H9 (cell line): Measurements from ENCODE around the gene IL1RAPL1. TPM values are rescaled to one million over a fixed set of nuclear protein-coding genes. Genes with fewer than 3 reads are reported as not detected.

ENCODE experiments used
- DNase-seq: peaks from one replicate; pipeline ENCODE4 v3.0.0-alpha.2; 2017
- H2AFZ ChIP-seq: one replicate; pipeline ENCODE4 v1.6.1; 2013; ENCODE audit warnings: mild to moderate bottlenecking, low read length, control low read depth, moderate library complexity
- H2AK5ac ChIP-seq: 2 replicates; pipeline ENCODE4 v1.6.1; 2013; ENCODE audit warnings: low read length, control low read depth, mixed read lengths; ENCODE audit not compliant: insufficient read length
- H2BK120ac ChIP-seq: one replicate; pipeline ENCODE4 v1.6.1; 2013; ENCODE audit warnings: low read depth, mild to moderate bottlenecking, low read length, control low read depth, inconsistent platforms; ENCODE audit not compliant: poor library complexity, severe bottlenecking
- H2BK12ac ChIP-seq: 2 replicates; pipeline ENCODE4 v1.6.1; 2013; ENCODE audit warnings: low read length, control low read depth, mixed read lengths, low read depth; ENCODE audit not compliant: insufficient read length
- H2BK15ac ChIP-seq: 2 replicates; pipeline ENCODE4 v1.6.1; 2013; ENCODE audit warnings: low read depth, low read length, control low read depth
- H2BK20ac ChIP-seq: one replicate; pipeline ENCODE4 v1.6.1; 2013; ENCODE audit warnings: low read depth, mild to moderate bottlenecking, low read length, control low read depth, inconsistent platforms; ENCODE audit not compliant: poor library complexity, severe bottlenecking
- H2BK5ac ChIP-seq: 2 replicates; pipeline ENCODE4 v1.6.1; 2013; ENCODE audit warnings: low read length, control low read depth, mixed read lengths; ENCODE audit not compliant: insufficient read length
- H3K14ac ChIP-seq: 2 replicates; pipeline ENCODE4 v1.6.1; 2013; ENCODE audit warnings: low read length, control low read depth; ENCODE audit not compliant: insufficient read depth
- H3K18ac ChIP-seq: 2 replicates; pipeline ENCODE4 v1.6.1; 2013; ENCODE audit warnings: low read depth, mild to moderate bottlenecking, mixed read lengths, low read length, control low read depth; ENCODE audit not compliant: insufficient read length
- H3K23ac ChIP-seq: 2 replicates; pipeline ENCODE4 v1.6.1; 2013; ENCODE audit warnings: low read length, control low read depth, mixed read lengths, low read depth; ENCODE audit not compliant: insufficient read length
- H3K23me2 ChIP-seq: 2 replicates; pipeline ENCODE4 v1.6.1; 2013; ENCODE audit warnings: low read depth, mild to moderate bottlenecking, mixed read lengths, low read length, control low read depth; ENCODE audit not compliant: insufficient read length, poor library complexity, severe bottlenecking
- H3K27ac ChIP-seq: 2 replicates; pipeline ENCODE4 v1.5.1; 2013; ENCODE audit warnings: low read length, control low read depth, mixed read lengths, low read depth; ENCODE audit not compliant: insufficient read length
- H3K27me3 ChIP-seq: 2 replicates; pipeline ENCODE4 v1.6.1; 2013; ENCODE audit warnings: low read length, control low read depth, inconsistent platforms; ENCODE audit not compliant: insufficient read depth
- H3K4ac ChIP-seq: 2 replicates; pipeline ENCODE4 v1.6.1; 2013; ENCODE audit warnings: low read depth, mild to moderate bottlenecking, control low read depth, inconsistent platforms, low read length, moderate library complexity
- H3K4me1 ChIP-seq: 2 replicates; pipeline ENCODE4 v1.6.1; 2013; ENCODE audit warnings: low read length, control low read depth, inconsistent platforms; ENCODE audit not compliant: insufficient read depth
- H3K4me2 ChIP-seq: 2 replicates; pipeline ENCODE4 v1.6.1; 2013; ENCODE audit warnings: low read length, control low read depth, mixed read lengths; ENCODE audit not compliant: insufficient read length, insufficient read depth
- H3K56ac ChIP-seq: 2 replicates; pipeline ENCODE4 v1.6.1; 2013; ENCODE audit warnings: low read depth, mild to moderate bottlenecking, mixed read lengths, low read length, control low read depth; ENCODE audit not compliant: insufficient read length
- H3K79me1 ChIP-seq: 2 replicates; pipeline ENCODE4 v1.6.1; 2013; ENCODE audit warnings: low read depth, mild to moderate bottlenecking, moderate library complexity, low read length, control low read depth, inconsistent platforms; ENCODE audit not compliant: insufficient read depth, poor library complexity, severe bottlenecking
- H3K79me2 ChIP-seq: 2 replicates; pipeline ENCODE4 v1.6.1; 2013; ENCODE audit warnings: low read length, control low read depth, inconsistent platforms; ENCODE audit not compliant: insufficient read depth
- H3K9ac ChIP-seq: 2 replicates; pipeline ENCODE4 v1.6.1; 2013; ENCODE audit warnings: low read length, control low read depth, mixed read lengths; ENCODE audit not compliant: insufficient read length; ENCODE audit errors: extremely low read depth
- H3K9me3 ChIP-seq: one replicate; pipeline ENCODE4 v1.6.1; 2013; ENCODE audit warnings: low read depth, low read length, inconsistent platforms; ENCODE audit not compliant: control insufficient read depth
- H3T11ph ChIP-seq: one replicate; pipeline ENCODE4 v1.6.1; 2013; ENCODE audit warnings: mild to moderate bottlenecking, low read length, control low read depth, inconsistent platforms
- H4K20me1 ChIP-seq: one replicate; pipeline ENCODE4 v1.6.1; 2013; ENCODE audit not compliant: control insufficient read depth, insufficient read length, insufficient read depth
- H4K5ac ChIP-seq: 2 replicates; pipeline ENCODE4 v1.6.1; 2013; ENCODE audit warnings: low read depth, mild to moderate bottlenecking, mixed read lengths, low read length, control low read depth; ENCODE audit not compliant: insufficient read length
- H4K8ac ChIP-seq: replicated peaks from 2 replicates; pipeline ENCODE4 v1.6.1; 2013; ENCODE audit warnings: low read length, control low read depth, mixed read lengths, low read depth; ENCODE audit not compliant: insufficient read length
- H4K91ac ChIP-seq: 2 replicates; pipeline ENCODE4 v1.6.1; 2013; ENCODE audit warnings: low read depth, mild to moderate bottlenecking, moderate library complexity, mixed read lengths, low read length, control low read depth; ENCODE audit not compliant: insufficient read length
- H3K27ac Mint-ChIP-seq, 3 experiments: 2 replicates in 2 of 3; 3 replicates in 1 of 3; pipeline ENCODE4 v1.8.0; 2020 to 2021; ENCODE audit warnings: mixed read lengths in 3 of 3, mild to moderate bottlenecking in 1 of 3, moderate library complexity in 1 of 3
- H3K27me3 Mint-ChIP-seq: 2 replicates; pipeline ENCODE4 v1.8.0; 2021; ENCODE audit warnings: low read depth, mild to moderate bottlenecking, moderate library complexity, mixed read lengths
- H3K36me3 Mint-ChIP-seq, 3 experiments: 2 replicates in 2 of 3; 3 replicates in 1 of 3; pipeline ENCODE4 v1.8.0; 2020 to 2021; ENCODE audit warnings: low read depth in 3 of 3, mixed read lengths in 3 of 3; ENCODE audit not compliant: insufficient read depth in 1 of 3
- H3K4me1 Mint-ChIP-seq, 2 experiments: 2 replicates each; pipeline ENCODE4 v1.8.0; 2020; ENCODE audit warnings: mixed read lengths in 2 of 2
- H3K4me3 Mint-ChIP-seq, 2 experiments: 2 replicates in 1 of 2; 3 replicates in 1 of 2; pipeline ENCODE4 v1.8.0; 2020 to 2021; ENCODE audit warnings: mild to moderate bottlenecking in 2 of 2, mixed read lengths in 2 of 2, moderate library complexity in 1 of 2
- H3K9me3 Mint-ChIP-seq, 2 experiments: 2 replicates in 1 of 2; 3 replicates in 1 of 2; pipeline ENCODE4 v1.8.0; 2020; ENCODE audit warnings: mild to moderate bottlenecking in 2 of 2, mixed read lengths in 2 of 2, moderate library complexity in 1 of 2
- CTCF ChIP-seq: fragments of 200-600 bp; sonication (generic); conservative IDR thresholded peaks from 3 replicates; pipeline ENCODE4 v1.8.0; 2021; ENCODE audit warnings: antibody characterized with exemption, mild to moderate bottlenecking
- WGBS: extraction: QIAGEN DNeasy Blood & Tissue Kit; methylation state at CpG from one replicate; pipeline ENCODE4 v1.1.7; 2013; ENCODE audit warnings: missing lambda C conversion rate, low lambda C conversion rate, mixed read lengths; ENCODE audit not compliant: insufficient read length; ENCODE audit errors: extremely low coverage; 5-methylcytosine and 5-hydroxymethylcytosine counted together
- total RNA-seq: library from RNA; stranded (reverse); gene quantifications from 2 replicates; pipeline ENCODE4 v1.2.1, GENCODE V29; 2021

IL1RAPL1 gene
- total RNA-seq, 1 experiment from 2014 or later = 0.31 TPM

GRCh38 chrX:28889591-28890090 lies 302.4 kb downstream of the IL1RAPL1 start:
- Histone ChIP-seq H3K23ac (no peak overlapping the region), H4K5ac (no peak overlapping the region), H3K27me3 (no peaks in the 10 kb centered on the region), H3K4me1 (no peaks in the 10 kb centered on the region), H2BK12ac (no peak overlapping the region), H2BK15ac (no peak overlapping the region), H3K18ac (no peak overlapping the region), H2AFZ (no peak overlapping the region), H3T11ph (no peak overlapping the region), H2BK5ac (no peak overlapping the region), H3K27ac (no peak overlapping the region), H2BK120ac (no peak overlapping the region), H3K79me1 (no peaks in the 10 kb centered on the region), H3K9ac (no peak overlapping the region), H3K56ac (no peak overlapping the region), H4K20me1 (no peaks in the 10 kb centered on the region), H3K79me2 (no peaks in the 10 kb centered on the region), H3K4ac (no peak overlapping the region), H3K14ac (no peak overlapping the region), H2AK5ac (no peak overlapping the region), H4K8ac (no peak overlapping the region), H3K4me2 (no peak overlapping the region), H3K9me3 (no peaks in the 10 kb centered on the region), H3K23me2 (no peaks in the 10 kb centered on the region), H2BK20ac (no peak overlapping the region), H4K91ac (no peak overlapping the region)
- peaks cover 3 to 12% of the 10 kb centered on the region in 2 experiments; a peak in 1 of 4 replicates for H3K4me1 Mint-ChIP-seq
- no peak overlapping the region for H3K4me3 Mint-ChIP-seq
- H3K27me3 Mint-ChIP-seq = no peaks in the 10 kb centered on the region
- no peak overlapping the region for H3K27ac Mint-ChIP-seq
- no peak for TF ChIP-seq CTCF
- no peak for DNase-seq
- WGBS = no CpG with 5 or more reads among the region's 8 CpGs
- H3K9me3 Mint-ChIP-seq = peaks cover 0 to 18% of the 10 kb centered on the region in 2 experiments; a peak in 3 of 5 replicates
- H3K36me3 Mint-ChIP-seq = peaks cover 0 to 2% (median 0%) of the 10 kb centered on the region in 3 experiments; a peak in 1 of 7 replicates
